Measurements from ENCODE around the gene SPTAN1. TPM values are rescaled to one million over a fixed set of nuclear protein-coding genes. Genes with fewer than 3 reads are reported as not detected.
A peak's percentile ranks its signal among the peaks of the same experiment; 100 is the strongest.
"Not testable (repeated sequence)": the region's sequence is repeated elsewhere in the genome, so short reads cannot be mapped to it uniquely, and the experiment has no call there.

SPTAN1 gene
- total RNA-seq, 3 donors from 2014 or later (not counting 1 experiment from before 2014, with no cell fraction given), result 301 to 420 (median 400) TPM

DNA sequence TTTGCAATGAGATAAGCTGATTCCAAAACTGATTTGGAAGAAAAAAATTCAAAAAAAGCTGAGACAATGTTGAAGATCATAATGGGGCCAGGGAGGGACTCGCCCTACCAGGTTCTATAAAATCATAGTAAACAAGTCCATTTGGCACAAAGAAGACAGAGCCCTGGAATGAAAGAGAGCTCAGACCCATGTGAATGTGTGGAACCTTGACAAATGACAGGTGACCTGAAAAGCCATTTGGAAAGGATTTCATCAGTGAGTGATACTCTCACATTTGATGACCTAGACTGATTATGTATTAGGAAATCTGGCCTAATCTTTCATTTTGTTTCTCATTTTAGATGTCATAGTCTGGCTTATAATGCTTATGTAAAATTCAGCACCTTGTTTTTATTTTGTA is 26.8 kb downstream of the SPTAN1 start:
- DNase-seq, result no peak
- no peak for TF ChIP-seq CTCF (IDR thresholded peaks at IDR 0.05)
- no peaks in the 10 kb centered on the region for H3K9me3 ChIP-seq (ENCODE audit: control insufficient read depth, insufficient read depth, low read length)
- WGBS (ENCODE audit: insufficient coverage), result 100% methylated on average over 1 of the region's 1 CpG
- Mint-ChIP-seq H3K9me3 (no peaks in the 10 kb centered on the region), H3K27me3 (ENCODE audit: low read depth in 2 of 2) (no peaks in the 10 kb centered on the region), H3K4me3 (no peak overlapping the region), H3K27ac (peak overlapping the region; percentile 57 to 60), H3K36me3 (peaks cover 54% of the 10 kb centered on the region), H3K4me1 (no peaks in the 10 kb centered on the region)
- no peaks in the 10 kb centered on the region for H3K4me1 ChIP-seq (ENCODE audit: control insufficient read depth, insufficient read depth, low read length)
- no peak overlapping the region for H3K4me3 ChIP-seq (ENCODE audit: low read length)
- intact Hi-C loops (cut with micrococcal nuclease), result no loop called here
- H3K36me3 ChIP-seq (ENCODE audit: control insufficient read depth, insufficient read depth, low read length), result peaks cover 96% of the 10 kb centered on the region
- no peak for ATAC-seq
- no peak overlapping the region for H3K27ac ChIP-seq (ENCODE audit: low read length)
- no peaks in the 10 kb centered on the region for H3K27me3 ChIP-seq (ENCODE audit: control insufficient read depth, insufficient read depth, low read length)

GRCh38 chr9:128580731-128581130 is 28.3 kb downstream of the SPTAN1 start:
- peaks cover 53% of the 10 kb centered on the region for H3K36me3 Mint-ChIP-seq
- 98% methylated on average over 10 of the region's 10 CpGs for WGBS (ENCODE audit: insufficient coverage)
- DNase-seq (no peak), ATAC-seq (no peak)
- H3K9me3 ChIP-seq (ENCODE audit: control insufficient read depth, insufficient read depth, low read length), result no peaks in the 10 kb centered on the region
- no peak overlapping the region for H3K4me3 Mint-ChIP-seq
- no peak overlapping the region for H3K27ac ChIP-seq (ENCODE audit: low read length)
- H3K27ac Mint-ChIP-seq, result no peak overlapping the region
- no peaks in the 10 kb centered on the region for H3K9me3 Mint-ChIP-seq
- no peaks in the 10 kb centered on the region for H3K4me1 ChIP-seq (ENCODE audit: control insufficient read depth, insufficient read depth, low read length)
- no peak overlapping the region for H3K4me3 ChIP-seq (ENCODE audit: low read length)
- no peaks in the 10 kb centered on the region for H3K27me3 ChIP-seq (ENCODE audit: control insufficient read depth, insufficient read depth, low read length)
- intact Hi-C loops (cut with micrococcal nuclease), result no loop called here
- TF ChIP-seq CTCF (IDR thresholded peaks at IDR 0.05), result no peak
- H3K4me1 Mint-ChIP-seq, result no peaks in the 10 kb centered on the region
- no peaks in the 10 kb centered on the region for H3K27me3 Mint-ChIP-seq (ENCODE audit: low read depth in 2 of 2)
- peaks cover 97% of the 10 kb centered on the region for H3K36me3 ChIP-seq (ENCODE audit: control insufficient read depth, insufficient read depth, low read length)

DNA sequence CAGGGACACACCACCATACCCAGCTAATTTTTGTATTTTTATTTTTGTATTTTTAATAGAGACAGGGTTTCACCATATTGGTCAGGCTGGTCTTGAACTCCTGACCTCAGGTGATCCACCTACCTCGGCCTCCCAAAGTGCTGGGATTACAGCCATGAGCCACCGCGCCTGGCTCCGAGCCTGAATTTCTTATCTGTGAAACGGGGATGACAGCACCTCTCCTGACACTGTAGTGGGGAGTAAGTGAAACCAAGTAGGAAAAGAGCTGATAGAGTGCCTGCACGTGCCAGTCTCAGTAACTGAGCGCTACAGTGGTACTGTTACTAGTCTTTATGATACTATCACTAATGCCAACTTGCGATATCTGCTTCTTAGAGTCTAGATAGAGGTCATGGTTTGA is 32.8 kb downstream of the SPTAN1 start:
- 98% methylated on average over 7 of the region's 8 CpGs for WGBS (ENCODE audit: insufficient coverage)

DNA sequence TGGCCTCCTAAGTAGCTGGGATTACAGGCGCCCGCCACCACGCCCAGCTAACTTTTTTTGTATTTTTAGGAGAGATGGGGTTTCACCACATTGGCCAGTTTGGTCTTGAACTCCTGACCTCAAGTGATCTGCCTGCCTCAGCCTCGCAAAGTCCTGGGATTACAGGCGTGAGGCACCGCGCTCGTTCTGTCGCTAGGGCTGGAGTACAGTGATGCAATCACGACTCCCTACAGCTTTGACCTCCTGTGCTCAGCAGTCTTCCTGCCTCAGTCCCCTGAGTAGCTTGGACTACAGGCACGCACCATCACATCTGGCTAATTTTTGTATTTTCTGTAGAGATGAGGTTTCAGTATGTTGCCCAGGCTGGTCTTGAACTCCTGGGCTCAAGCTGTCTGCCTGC is 34.5 kb downstream of the SPTAN1 start:
- Mint-ChIP-seq H3K27ac (peak overlapping the region in 1 of 2 donors; percentile 39), H3K36me3 (peaks cover 38% of the 10 kb centered on the region)
- H3K4me1 Mint-ChIP-seq; H3K27ac ChIP-seq (ENCODE audit: low read length); H3K4me3 ChIP-seq (ENCODE audit: low read length); H3K4me3 Mint-ChIP-seq; H3K4me1 ChIP-seq (ENCODE audit: control insufficient read depth, insufficient read depth, low read length); H3K9me3 Mint-ChIP-seq; H3K27me3 ChIP-seq (ENCODE audit: control insufficient read depth, insufficient read depth, low read length); H3K27me3 Mint-ChIP-seq (ENCODE audit: low read depth in 2 of 2); H3K9me3 ChIP-seq (ENCODE audit: control insufficient read depth, insufficient read depth, low read length); ATAC-seq; DNase-seq; intact Hi-C loops (cut with micrococcal nuclease): not testable (repeated sequence)
- WGBS (ENCODE audit: insufficient coverage), result 96% methylated on average over 11 of the region's 11 CpGs
- peaks cover 84% of the 10 kb centered on the region for H3K36me3 ChIP-seq (ENCODE audit: control insufficient read depth, insufficient read depth, low read length)

More for the DNA sequence above, 32.8 kb downstream of the SPTAN1 start:
- H3K27me3 Mint-ChIP-seq (ENCODE audit: low read depth in 2 of 2); H3K4me3 ChIP-seq (ENCODE audit: low read length); H3K4me1 Mint-ChIP-seq; H3K9me3 ChIP-seq (ENCODE audit: control insufficient read depth, insufficient read depth, low read length); H3K27ac Mint-ChIP-seq; H3K4me1 ChIP-seq (ENCODE audit: control insufficient read depth, insufficient read depth, low read length); H3K27me3 ChIP-seq (ENCODE audit: control insufficient read depth, insufficient read depth, low read length); H3K9me3 Mint-ChIP-seq; ATAC-seq; H3K4me3 Mint-ChIP-seq; intact Hi-C loops (cut with micrococcal nuclease); H3K27ac ChIP-seq (ENCODE audit: low read length); DNase-seq: not testable (repeated sequence)
- H3K36me3 Mint-ChIP-seq, result peaks cover 31% of the 10 kb centered on the region
- peaks cover 87% of the 10 kb centered on the region for H3K36me3 ChIP-seq (ENCODE audit: control insufficient read depth, insufficient read depth, low read length)
